K562 (cell line): Measurements from ENCODE around the gene FGF14. TPM values are rescaled to one million over a fixed set of nuclear protein-coding genes. Genes with fewer than 3 reads are reported as not detected.

ENCODE experiments used
- ATAC-seq: fragments of 200-7000 bp; cut with Tn5 transposase; 3 replicates; pipeline ENCODE4 v1.9.1; 2020; ENCODE audit warnings: moderate library complexity
- BruUV-seq: library from RNA; stranded (reverse); fragments of 400-500 nt; replicated peaks from 2 replicates; lab custom pipeline; 2021; lab: Mats Ljungman, UMichigan
- CTCF ChIA-PET: fragments of 300-600 bp; formaldehyde crosslinking; extraction: SDS; loops from one replicate; lab custom pipeline; 2021; ENCODE audit warnings: low intra/inter-chr PET ratio; lab: Yijun Ruan, JAX
- POLR2A ChIA-PET: fragments of 300-600, 350-650 bp; sonication (Branson Sonifier 250); formaldehyde crosslinking; extraction: SDS; loops from one replicate; lab custom pipeline; 2021; ENCODE audit warnings: antibody characterized with exemption, inconsistent platforms; lab: Yijun Ruan, JAX
- DNase-seq, 4 experiments: peaks; one replicate each; pipeline versions ENCODE4 v3.0.0 to v3.0.0-alpha.2; 2011 to 2018; ENCODE audit warnings: low spot score in 3 of 4, mixed read lengths in 3 of 4; ENCODE audit errors: extremely low read depth in 1 of 4
- FAIRE-seq: peaks from 2 replicates; lab custom pipeline; 2011; peaks lifted over from hg19 to GRCh38; lab: Jason Lieb, UNC
- H2AFZ ChIP-seq: 2 replicates; pipeline ENCODE4 v1.6.0; 2011; ENCODE audit warnings: low read depth, low read length, control low read depth, inconsistent platforms
- H3K27ac ChIP-seq: fragments of 200-600 bp; 3 replicates; pipeline ENCODE4 v1.8.0; 2011; ENCODE audit warnings: low read depth, mild to moderate bottlenecking, control low read depth, inconsistent platforms, low read length, moderate library complexity, mixed read lengths; ENCODE audit errors: extremely low read depth
- H3K27me3 ChIP-seq, 2 experiments: fragments of 300-600 bp in 1 of 2; 2 replicates in 1 of 2; 3 replicates in 1 of 2; pipeline versions ENCODE4 v1.6.0 to v1.8.0; 2011; ENCODE audit warnings: inconsistent platforms in 2 of 2, low read length in 2 of 2, mild to moderate bottlenecking in 1 of 2, mixed read lengths in 1 of 2, moderate library complexity in 1 of 2; ENCODE audit not compliant: control insufficient read depth in 2 of 2, insufficient read depth in 2 of 2
- H3K36me3 ChIP-seq: fragments of 300-600 bp; 3 replicates; pipeline ENCODE4 v1.8.0; 2011; ENCODE audit warnings: mild to moderate bottlenecking, low read length, inconsistent platforms; ENCODE audit not compliant: control insufficient read depth, insufficient read depth
- H3K4me1 ChIP-seq, 2 experiments: fragments of 200-600 bp in 1 of 2; replicated peaks in 1 of 2; 2 replicates in 1 of 2; 3 replicates in 1 of 2; pipeline versions ENCODE4 v1.5.1 to v1.8.0; 2011; ENCODE audit warnings: inconsistent platforms in 2 of 2, low read length in 2 of 2, mild to moderate bottlenecking in 1 of 2, mixed read lengths in 1 of 2, moderate library complexity in 1 of 2; ENCODE audit not compliant: control insufficient read depth in 2 of 2, insufficient read depth in 2 of 2
- H3K4me2 ChIP-seq: 2 replicates; pipeline ENCODE4 v1.6.1; 2011; ENCODE audit warnings: low read length, control low read depth, inconsistent platforms, mixed read lengths; ENCODE audit not compliant: insufficient read depth
- H3K4me3 ChIP-seq: fragments of 200-600 bp; sonication (generic), shearing (Covaris generic); 2 replicates; pipeline ENCODE4 v1.5.1; 2016; ENCODE audit warnings: control low read depth, inconsistent platforms
- H3K79me2 ChIP-seq: fragments of 200-600 bp; 3 replicates; pipeline ENCODE4 v1.8.0; 2011; ENCODE audit warnings: low read length, inconsistent platforms; ENCODE audit not compliant: control insufficient read depth, insufficient read depth
- H3K9ac ChIP-seq, 2 experiments: 2 replicates each; pipeline versions ENCODE4 v1.6.0 to v1.6.1; 2011; ENCODE audit warnings: low read depth in 2 of 2, low read length in 2 of 2, control low read depth in 1 of 2, inconsistent platforms in 1 of 2, mild to moderate bottlenecking in 1 of 2, mixed read lengths in 1 of 2; ENCODE audit not compliant: insufficient read depth in 1 of 2
- H3K9me1 ChIP-seq: one replicate; pipeline ENCODE4 v1.6.0; 2011; ENCODE audit warnings: inconsistent platforms, mild to moderate bottlenecking, low read length, moderate library complexity; ENCODE audit not compliant: control insufficient read depth, insufficient read depth
- H3K9me3 ChIP-seq: replicated peaks from 2 replicates; pipeline ENCODE4 v1.5.1; 2011; ENCODE audit warnings: low read depth, low read length, inconsistent platforms; ENCODE audit not compliant: control insufficient read depth, insufficient read depth
- H4K20me1 ChIP-seq: replicated peaks from 2 replicates; pipeline ENCODE4 v1.6.1; 2011; ENCODE audit warnings: low read length, inconsistent platforms, mixed read lengths; ENCODE audit not compliant: control insufficient read depth, insufficient read depth
- JUNB ChIP-seq: fragments of 450-650 bp; formaldehyde crosslinking; conservative IDR thresholded peaks from 2 replicates; pipeline ENCODE4 v1.4.0; 2020; ENCODE audit warnings: mild to moderate bottlenecking
- NCOR1 ChIP-seq: fragments of 450-650 bp; IDR thresholded peaks from 2 replicates; pipeline ENCODE4 v1.6.1; 2016; ENCODE audit warnings: mild to moderate bottlenecking, moderate library complexity
- SRSF1 ChIP-seq: fragments of 200-400 bp; formaldehyde crosslinking; IDR thresholded peaks from 2 replicates; pipeline ENCODE4 v1.6.1; 2017; ENCODE audit warnings: mild to moderate bottlenecking, low read depth, low read length, moderate library complexity
- ZBED1 ChIP-seq: IDR thresholded peaks from 2 replicates; pipeline ENCODE4 v1.6.1; 2014
- ZBTB43 ChIP-seq: sonication (generic); formaldehyde crosslinking; IDR thresholded peaks from 2 replicates; pipeline ENCODE4 v1.8.0; 2023; ENCODE audit warnings: mild to moderate bottlenecking, missing genetic modification reagents
- ZNF436 ChIP-seq: fragments of 250-450, 450-650 bp; sonication (Bioruptor Pico); formaldehyde crosslinking; IDR thresholded peaks from 2 replicates; pipeline ENCODE4 v1.7.0; 2020; ENCODE audit warnings: mild to moderate bottlenecking
- ZNF449 ChIP-seq: fragments of 250-450 bp; sonication (Bioruptor Pico); IDR thresholded peaks from 2 replicates; pipeline ENCODE4 v1.8.0; 2022; ENCODE audit warnings: moderate library complexity, mild to moderate bottlenecking, inconsistent platforms
- ZZZ3 ChIP-seq: fragments of 450-650 bp; IDR thresholded peaks from 2 replicates; pipeline ENCODE4 v1.6.1; 2016; ENCODE audit warnings: antibody characterized with exemption, mild to moderate bottlenecking, moderate library complexity
- WGBS: fragments of 100-300 bp; shearing (Covaris generic); methylation state at CpG from one replicate; pipeline ENCODE4 v1.1.6; 2016; ENCODE audit warnings: low coverage, mixed read lengths; ENCODE audit not compliant: insufficient coverage; ENCODE audit errors: missing lambda C conversion rate; 5-methylcytosine and 5-hydroxymethylcytosine counted together
- in situ Hi-C: fragments of 300-500 bp; cut with MboI; formaldehyde crosslinking; loops from 4 replicates; pipeline ENCODE4 v1.15.0; 2018; ENCODE audit warnings: inconsistent platforms, mixed read lengths
- intact Hi-C: fragments of 100-400 bp; cut with micrococcal nuclease; formaldehyde crosslinking; loops from 2 replicates; pipeline ENCODE4 v1.14.2; 2022
- polyA plus RNA-seq, 8 experiments: library from polyadenylated mRNA; depleted of rRNA in 4 of 8; stranded (reverse) in 5 of 8; unstranded in 3 of 8; fragments of >200 nt; fragmentation: Nextera tagmentation in 2 of 8; fragmentation: Illumina TruSeq in 1 of 8; extraction: Ambion mirVana in 2 of 8; extraction: Trizol in 1 of 8; gene quantifications; 2 replicates each; pipeline versions ENCODE4 v1.2.1 to v1.2.3, GENCODE V29; 2011 to 2014; ENCODE audit warnings: inconsistent platforms in 1 of 8, missing spikeins in 1 of 8
- total RNA-seq, 7 experiments: library from RNA; depleted of rRNA in 6 of 7; stranded (reverse); fragments of >200 nt in 6 of 7; fragmentation: Illumina TruSeq in 2 of 7; extraction: Trizol in 2 of 7; gene quantifications; 2 replicates each; pipeline versions ENCODE4 v1.2.1 to v1.2.3, GENCODE V29; 2011 to 2021; ENCODE audit warnings: low replicate concordance in 1 of 7
- TF ChIP-seq, protein P1 (sequence below): fragments of 450-650 bp; IDR thresholded peaks from 2 replicates; pipeline ENCODE4 v1.6.1; 2016

Gene FGF14
- total and polyA plus RNA-seq, 9 of the 15 experiments (the other 6 are each of a cell fraction or from before 2014, with no cell fraction given) = not detected

- Histone ChIP-seq H3K36me3 (no peaks in the 10 kb centered on the region), H3K9me3 (no peaks in the 10 kb centered on the region), H3K79me2 (no peaks in the 10 kb centered on the region), H3K27me3 (no peaks in the 10 kb centered on the region), H3K27ac (no peak overlapping the region), H2AFZ (no peak overlapping the region), H4K20me1 (no peaks in the 10 kb centered on the region), H3K4me3 (no peak overlapping the region), H3K4me2 (no peak overlapping the region), H3K9ac (no peak overlapping the region)
- BruUV-seq = no TSS peak
- no peak for FAIRE-seq
- ChIA-PET CTCF (no interaction called here), POLR2A (no interaction called here)
- in situ Hi-C loops = no loop called here
- DNase-seq = no peak
- no peak for ATAC-seq
- TF ChIP-seq SRSF1 = no peak
- TF ChIP-seq, all 486 proteins: peak for 0
- Histone ChIP-seq H3K4me1 (no peaks in the 10 kb centered on the region), H3K9me1 (no peaks in the 10 kb centered on the region)
- intact Hi-C loops = no loop called here
- WGBS = 0% methylated on average over 1 of the region's 4 CpGs
Measured at GRCh38 chr13:102028206-102028605, 373.6 kb downstream of the FGF14 start.

- no TSS peak for BruUV-seq
- ChIA-PET POLR2A (no interaction called here), CTCF (no interaction called here)
- ATAC-seq (no peak), FAIRE-seq (no peak), DNase-seq (no peak)
- H4K20me1 ChIP-seq = no peaks in the 10 kb centered on the region
- H3K4me3 ChIP-seq = no peak overlapping the region
- H2AFZ ChIP-seq = no peak overlapping the region
- H3K4me2 ChIP-seq = no peak overlapping the region
- TF ChIP-seq ZZZ3 (no peak), ZNF449 (CRISPR knock-in tag) (no peak), ZBTB43 (CRISPR knock-in tag) (no peak), JUNB (CRISPR knock-in tag) (no peak), NCOR1 (no peak), ZBED1 (no peak), ZNF436 (CRISPR knock-in tag) (no peak)
- TF ChIP-seq, protein P1, sequence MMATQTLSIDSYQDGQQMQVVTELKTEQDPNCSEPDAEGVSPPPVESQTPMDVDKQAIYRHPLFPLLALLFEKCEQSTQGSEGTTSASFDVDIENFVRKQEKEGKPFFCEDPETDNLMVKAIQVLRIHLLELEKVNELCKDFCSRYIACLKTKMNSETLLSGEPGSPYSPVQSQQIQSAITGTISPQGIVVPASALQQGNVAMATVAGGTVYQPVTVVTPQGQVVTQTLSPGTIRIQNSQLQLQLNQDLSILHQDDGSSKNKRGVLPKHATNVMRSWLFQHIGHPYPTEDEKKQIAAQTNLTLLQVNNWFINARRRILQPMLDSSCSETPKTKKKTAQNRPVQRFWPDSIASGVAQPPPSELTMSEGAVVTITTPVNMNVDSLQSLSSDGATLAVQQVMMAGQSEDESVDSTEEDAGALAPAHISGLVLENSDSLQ = no peak
- in situ Hi-C loops (no loop called here), intact Hi-C loops (no loop called here)
- no peaks in the 10 kb centered on the region for H3K9me1 ChIP-seq
- 0% methylated on average over 2 of the region's 2 CpGs for WGBS
- no peaks in the 10 kb centered on the region for H3K27me3 ChIP-seq
- H3K36me3 ChIP-seq = no peaks in the 10 kb centered on the region
- H3K9me3 ChIP-seq = no peaks in the 10 kb centered on the region
- no peak overlapping the region for H3K9ac ChIP-seq
- no peak overlapping the region for H3K27ac ChIP-seq
- H3K79me2 ChIP-seq = no peaks in the 10 kb centered on the region
- no peaks in the 10 kb centered on the region for H3K4me1 ChIP-seq
Measured at GRCh38 chr13:102021777-102022176, 380.1 kb downstream of the FGF14 start.
